SKM-1 treated with dmso at 0.1 percent for 144 hours (cell line): Measurements from ENCODE around the gene PPM1E.
"Not testable (repeated sequence)": the region's sequence is repeated elsewhere in the genome, so short reads cannot be mapped to it uniquely, and the experiment has no call there.

Experiments used
- DNase-seq: peaks from one replicate; lab custom pipeline; 2025; ENCODE audit not compliant: unreplicated experiment; lab: John Stamatoyannopoulos, UW

The PPM1E gene

GRCh38 chr17:58778482-58778881 is 22.8 kb downstream of the PPM1E start:
- not testable (repeated sequence) for DNase-seq

GRCh38 chr17:58779446-58779845 is 23.8 kb downstream of the PPM1E start:
- DNase-seq: no peak

GRCh38 chr17:58783380-58783779 is 27.7 kb downstream of the PPM1E start:
- DNase-seq: no peak

- DNase-seq: no peak
These were observed 29.4 kb downstream of the PPM1E start for GRCh38 chr17:58785097-58785496.

GRCh38 chr17:58786586-58787295 is 31.1 kb downstream of the PPM1E start:
- no peak for DNase-seq

GRCh38 chr17:58788199-58788598 is 32.5 kb downstream of the PPM1E start:
- no peak for DNase-seq

- no peak for DNase-seq
These were observed 33.5 kb downstream of the PPM1E start for GRCh38 chr17:58789160-58789559.

GRCh38 chr17:58789831-58790230 is 34.2 kb downstream of the PPM1E start:
- no peak for DNase-seq

- DNase-seq: not testable (repeated sequence)
These were observed 38.9 kb downstream of the PPM1E start for GRCh38 chr17:58794508-58794907.

GRCh38 chr17:58802188-58802587 is 46.5 kb downstream of the PPM1E start:
- no peak for DNase-seq

GRCh38 chr17:58806046-58806445 is 50.4 kb downstream of the PPM1E start:
- DNase-seq: no peak

GRCh38 chr17:58808609-58809563 is 53.2 kb downstream of the PPM1E start:
- DNase-seq: no peak

- no peak for DNase-seq
These were observed 53.9 kb downstream of the PPM1E start for GRCh38 chr17:58809564-58809936.

- DNase-seq: no peak
These were observed 55.6 kb downstream of the PPM1E start for GRCh38 chr17:58811290-58811689.

- DNase-seq: no peak
These were observed 58.1 kb downstream of the PPM1E start for GRCh38 chr17:58813712-58814111.

- DNase-seq: no peak
These were observed 63.0 kb downstream of the PPM1E start for GRCh38 chr17:58818654-58819053.

- peak; percentile 4 for DNase-seq
These were observed 66.7 kb downstream of the PPM1E start for GRCh38 chr17:58822148-58823050.

- DNase-seq: no peak
These were observed 67.4 kb downstream of the PPM1E start for GRCh38 chr17:58823051-58823525.

GRCh38 chr17:58829172-58829637 is 73.6 kb downstream of the PPM1E start:
- DNase-seq: no peak

GRCh38 chr17:58831780-58832179 is 76.1 kb downstream of the PPM1E start:
- no peak for DNase-seq

- DNase-seq: no peak
These were observed 76.9 kb downstream of the PPM1E start for GRCh38 chr17:58832514-58832913.
